ENCODE data around the gene PTPN7.

PTPN7 gene

GRCh38 chr1:202107801-202108731 lies 52.3 kb downstream of the PTPN7 start:
- Mint-ChIP-seq H3K27ac (no peak overlapping the region), H3K9me3 (no peaks in the 10 kb centered on the region), H3K36me3 (ENCODE audit: low read depth) (no peaks in the 10 kb centered on the region), H3K27me3 (no peaks in the 10 kb centered on the region), H3K4me1 (ENCODE audit: low read depth) (no peaks in the 10 kb centered on the region), H3K4me3 (no peak overlapping the region)
- DNase-seq, result no peak

GRCh38 chr1:202107321-202107761 lies 53.1 kb downstream of the PTPN7 start:
- no peak overlapping the region for H3K27ac Mint-ChIP-seq

GRCh38 chr1:202106340-202107254 lies 53.8 kb downstream of the PTPN7 start:
- Mint-ChIP-seq H3K27ac (no peak overlapping the region), H3K4me3 (no peak overlapping the region), H3K36me3 (ENCODE audit: low read depth) (no peaks in the 10 kb centered on the region), H3K4me1 (ENCODE audit: low read depth) (no peaks in the 10 kb centered on the region), H3K27me3 (no peaks in the 10 kb centered on the region), H3K9me3 (no peaks in the 10 kb centered on the region)
- no peak for DNase-seq

More at GRCh38 chr1:202107321-202107761, 53.1 kb downstream of the PTPN7 start:
- no peaks in the 10 kb centered on the region for H3K27me3 Mint-ChIP-seq
- no peaks in the 10 kb centered on the region for H3K9me3 Mint-ChIP-seq
- no peak for DNase-seq
- H3K4me1 Mint-ChIP-seq (ENCODE audit: low read depth), result no peaks in the 10 kb centered on the region
- H3K36me3 Mint-ChIP-seq (ENCODE audit: low read depth), result no peaks in the 10 kb centered on the region
- H3K4me3 Mint-ChIP-seq, result no peak overlapping the region

GRCh38 chr1:202105571-202106339 lies 54.6 kb downstream of the PTPN7 start:
- DNase-seq, result no peak

GRCh38 chr1:202104073-202104472 lies 56.3 kb downstream of the PTPN7 start:
- Mint-ChIP-seq H3K27me3 (no peaks in the 10 kb centered on the region), H3K36me3 (ENCODE audit: low read depth) (no peaks in the 10 kb centered on the region), H3K9me3 (no peaks in the 10 kb centered on the region), H3K27ac (no peak overlapping the region), H3K4me3 (no peak overlapping the region), H3K4me1 (ENCODE audit: low read depth) (no peaks in the 10 kb centered on the region)
- DNase-seq, result no peak

More at GRCh38 chr1:202105571-202106339, 54.6 kb downstream of the PTPN7 start:
- Mint-ChIP-seq H3K9me3 (no peaks in the 10 kb centered on the region), H3K4me3 (no peak overlapping the region), H3K27me3 (no peaks in the 10 kb centered on the region), H3K4me1 (ENCODE audit: low read depth) (no peaks in the 10 kb centered on the region), H3K36me3 (ENCODE audit: low read depth) (no peaks in the 10 kb centered on the region), H3K27ac (no peak overlapping the region)

- Mint-ChIP-seq H3K4me1 (ENCODE audit: low read depth) (no peaks in the 10 kb centered on the region), H3K27ac (no peak overlapping the region), H3K27me3 (no peaks in the 10 kb centered on the region), H3K4me3 (no peak overlapping the region), H3K36me3 (ENCODE audit: low read depth) (no peaks in the 10 kb centered on the region), H3K9me3 (no peaks in the 10 kb centered on the region)
- DNase-seq, result no peak
Measured at GRCh38 chr1:202101184-202101583, 59.2 kb downstream of the PTPN7 start.

All from activated T-cell treated with anti-CD3 and anti-CD28 coated beads, Interleukin-2, amount 50 U/mL, for 24 hours (primary cell).